MM.1S (cell line): ENCODE measurements around the gene CEP128.

Source experiments
- DNase-seq: peaks from one replicate; pipeline ENCODE4 v3.0.0-alpha.2; 2015
- H2AFZ ChIP-seq: fragments of 300-600 bp; sonication (generic); 2 replicates; pipeline ENCODE4 v1.6.0; 2016; ENCODE audit warnings: antibody characterized with exemption, low read length
- H3F3A ChIP-seq: fragments of 300-600 bp; sonication (generic); 2 replicates; pipeline ENCODE4 v1.6.1; 2016; ENCODE audit warnings: mild to moderate bottlenecking, antibody characterized with exemption, low read length, moderate library complexity, mixed read lengths; ENCODE audit not compliant: insufficient read depth
- H3K27ac ChIP-seq: fragments of 300-600 bp; sonication (generic); 2 replicates; pipeline ENCODE4 v1.5.1; 2016; ENCODE audit warnings: mild to moderate bottlenecking, low read length
- H3K27me3 ChIP-seq: fragments of 300-600 bp; sonication (generic); replicated peaks from 2 replicates; pipeline ENCODE4 v1.6.0; 2016; ENCODE audit warnings: low read length; ENCODE audit not compliant: insufficient read depth
- H3K36me3 ChIP-seq: fragments of 300-600 bp; sonication (generic); replicated peaks from 2 replicates; pipeline ENCODE4 v1.6.1; 2016; ENCODE audit warnings: mild to moderate bottlenecking, low read length, mixed read lengths; ENCODE audit not compliant: insufficient read depth
- H3K4me1 ChIP-seq: fragments of 300-600 bp; sonication (generic); 2 replicates; pipeline ENCODE4 v1.6.1; 2016; ENCODE audit warnings: low read length, mixed read lengths
- H3K4me2 ChIP-seq: fragments of 300-600 bp; sonication (generic); 2 replicates; pipeline ENCODE4 v1.6.0; 2016; ENCODE audit warnings: low read depth, low read length
- H3K4me3 ChIP-seq: fragments of 300-600 bp; sonication (generic); 2 replicates; pipeline ENCODE4 v1.5.1; 2016; ENCODE audit warnings: low read length, mixed read lengths
- H3K79me2 ChIP-seq: fragments of 300-600 bp; sonication (generic); 2 replicates; pipeline ENCODE4 v1.6.1; 2016; ENCODE audit warnings: mixed run types, low read length, mixed read lengths
- H3K9ac ChIP-seq: fragments of 300-600 bp; sonication (generic); 2 replicates; pipeline ENCODE4 v1.6.1; 2016; ENCODE audit warnings: low read length, mixed read lengths
- H3K9me2 ChIP-seq: fragments of 300-600 bp; sonication (generic); replicated peaks from 2 replicates; pipeline ENCODE4 v1.6.1; 2016; ENCODE audit warnings: mild to moderate bottlenecking, low read length, mixed read lengths; ENCODE audit not compliant: insufficient read depth
- H3K9me3 ChIP-seq: fragments of 300-600 bp; sonication (generic); replicated peaks from 2 replicates; pipeline ENCODE4 v1.6.1; 2016; ENCODE audit warnings: mild to moderate bottlenecking, low read length, mixed read lengths; ENCODE audit not compliant: insufficient read depth
- H4K20me1 ChIP-seq: fragments of 300-600 bp; sonication (generic); 2 replicates; pipeline ENCODE4 v1.6.1; 2016; ENCODE audit warnings: mild to moderate bottlenecking, low read length, moderate library complexity, mixed read lengths; ENCODE audit not compliant: insufficient read depth
- CTCF ChIP-seq: fragments of 300-600 bp; sonication (generic); IDR thresholded peaks from 2 replicates; pipeline ENCODE4 v1.5.1; 2016; ENCODE audit warnings: antibody characterized with exemption, low read length, mixed read lengths
- EZH2 ChIP-seq: fragments of 300-600 bp; sonication (generic); optimal IDR thresholded peaks from 2 replicates; pipeline ENCODE3; 2017; ENCODE audit warnings: low read depth, mild to moderate bottlenecking, antibody characterized with exemption, low read length, mixed read lengths
- EZH2phosphoT487 ChIP-seq: fragments of 300-600 bp; sonication (generic); IDR thresholded peaks from 2 replicates; pipeline ENCODE4 v1.6.1; 2018; ENCODE audit warnings: antibody characterized with exemption, low read length

CEP128 gene

GRCh38 chr14:80839743-80840142 is 101.8 kb downstream of the CEP128 start:
- no peak for DNase-seq
- H3K9me2 ChIP-seq: no peaks in the 10 kb centered on the region
- H3K4me3 ChIP-seq: no peak overlapping the region
- no peaks in the 10 kb centered on the region for H3K79me2 ChIP-seq
- no peak overlapping the region for H3K4me2 ChIP-seq
- H3K27me3 ChIP-seq: no peaks in the 10 kb centered on the region
- no peaks in the 10 kb centered on the region for H3K4me1 ChIP-seq
- no peak overlapping the region for H3K9ac ChIP-seq
- TF ChIP-seq EZH2phosphoT487 (no peak), CTCF (no peak), EZH2 (no peak)
- H4K20me1 ChIP-seq: no peaks in the 10 kb centered on the region
- no peak overlapping the region for H3K27ac ChIP-seq
- H3K9me3 ChIP-seq: no peaks in the 10 kb centered on the region
- H2AFZ ChIP-seq: no peak overlapping the region
- no peaks in the 10 kb centered on the region for H3K36me3 ChIP-seq
- H3F3A ChIP-seq: no peaks in the 10 kb centered on the region

- H3K27me3 ChIP-seq: no peaks in the 10 kb centered on the region
- no peak for DNase-seq
- no peaks in the 10 kb centered on the region for H3K9me2 ChIP-seq
- no peak overlapping the region for H3K4me3 ChIP-seq
- no peaks in the 10 kb centered on the region for H3K4me1 ChIP-seq
- H3K9ac ChIP-seq: no peak overlapping the region
- TF ChIP-seq EZH2: no peak
- TF ChIP-seq EZH2phosphoT487: no peak
- TF ChIP-seq CTCF: no peak
- H3F3A ChIP-seq: no peaks in the 10 kb centered on the region
- H2AFZ ChIP-seq: no peak overlapping the region
- no peaks in the 10 kb centered on the region for H3K79me2 ChIP-seq
- no peak overlapping the region for H3K27ac ChIP-seq
- H3K36me3 ChIP-seq: no peaks in the 10 kb centered on the region
- no peak overlapping the region for H3K4me2 ChIP-seq
- H3K9me3 ChIP-seq: no peaks in the 10 kb centered on the region
- H4K20me1 ChIP-seq: no peaks in the 10 kb centered on the region
Measured at GRCh38 chr14:80809663-80810062, 131.9 kb downstream of the CEP128 start.

GRCh38 chr14:80805136-80805535 is 136.4 kb downstream of the CEP128 start:
- Histone ChIP-seq H3K4me2 (no peak overlapping the region), H2AFZ (no peak overlapping the region), H3K4me1 (no peaks in the 10 kb centered on the region), H3K27ac (no peak overlapping the region), H3K4me3 (no peak overlapping the region), H4K20me1 (no peaks in the 10 kb centered on the region), H3K36me3 (no peaks in the 10 kb centered on the region), H3F3A (no peaks in the 10 kb centered on the region), H3K9me3 (no peaks in the 10 kb centered on the region), H3K9ac (no peak overlapping the region), H3K79me2 (no peaks in the 10 kb centered on the region), H3K9me2 (no peaks in the 10 kb centered on the region), H3K27me3 (no peaks in the 10 kb centered on the region)
- no peak for TF ChIP-seq EZH2
- no peak for TF ChIP-seq EZH2phosphoT487
- TF ChIP-seq CTCF: no peak
- DNase-seq: no peak
